Muscle layer of duodenum (tissue), 2 donors: ENCODE data around the gene CD96.

ENCODE experiments used
- H3K27ac ChIP-seq: one replicate; pipeline ENCODE4 v1.7.0; 2013; ENCODE audit warnings: mild to moderate bottlenecking, low read length
- H3K27me3 ChIP-seq: one replicate; pipeline ENCODE4 v1.7.0; 2013; ENCODE audit warnings: low read depth, mild to moderate bottlenecking, control low read depth, low read length
- H3K36me3 ChIP-seq, 2 donors: one replicate each; pipeline ENCODE4 v1.7.0; 2013; ENCODE audit warnings: low read length in 2 of 2, control low read depth in 1 of 2, mild to moderate bottlenecking in 1 of 2; ENCODE audit not compliant: insufficient read depth in 2 of 2, control insufficient read depth in 1 of 2
- H3K4me1 ChIP-seq, 2 donors: one replicate each; pipeline ENCODE4 v1.7.0; 2013; ENCODE audit warnings: low read length in 2 of 2, mild to moderate bottlenecking in 2 of 2, control low read depth in 1 of 2, moderate library complexity in 1 of 2; ENCODE audit not compliant: insufficient read depth in 2 of 2, control insufficient read depth in 1 of 2
- H3K4me3 ChIP-seq, 2 donors: one replicate each; pipeline ENCODE4 v1.7.0; 2013; ENCODE audit warnings: low read length in 2 of 2, low read depth in 1 of 2, mild to moderate bottlenecking in 1 of 2
- H3K9me3 ChIP-seq, 2 donors: one replicate each; pipeline ENCODE4 v1.7.0; 2013; ENCODE audit warnings: low read length in 2 of 2, control low read depth in 1 of 2, mild to moderate bottlenecking in 1 of 2; ENCODE audit not compliant: control insufficient read depth in 1 of 2
- donor health status: healthy.

CD96 gene

GRCh38 chr3:111582120-111582474, 40.1 kb downstream of the CD96 start:
- no peak overlapping the region for H3K27ac ChIP-seq
- H3K27me3 ChIP-seq, result no peaks in the 10 kb centered on the region
- H3K4me1 ChIP-seq, result no peaks in the 10 kb centered on the region
- no peaks in the 10 kb centered on the region for H3K36me3 ChIP-seq
- no peaks in the 10 kb centered on the region for H3K9me3 ChIP-seq
- no peak overlapping the region for H3K4me3 ChIP-seq

GRCh38 chr3:111584744-111585143, 42.7 kb downstream of the CD96 start:
- H3K4me1 ChIP-seq, result no peaks in the 10 kb centered on the region
- H3K27me3 ChIP-seq, result no peaks in the 10 kb centered on the region

GRCh38 chr3:111585217-111585616, 43.2 kb downstream of the CD96 start:
- Histone ChIP-seq H3K27ac (no peak overlapping the region), H3K4me1 (no peaks in the 10 kb centered on the region), H3K9me3 (no peaks in the 10 kb centered on the region), H3K27me3 (no peaks in the 10 kb centered on the region), H3K36me3 (no peaks in the 10 kb centered on the region), H3K4me3 (no peak overlapping the region)

More at GRCh38 chr3:111584744-111585143, 42.7 kb downstream of the CD96 start:
- Histone ChIP-seq H3K36me3 (no peaks in the 10 kb centered on the region), H3K4me3 (no peak overlapping the region), H3K9me3 (no peaks in the 10 kb centered on the region), H3K27ac (no peak overlapping the region)

GRCh38 chr3:111588527-111588926, 46.5 kb downstream of the CD96 start:
- Histone ChIP-seq H3K4me1 (no peaks in the 10 kb centered on the region), H3K27ac (no peak overlapping the region), H3K9me3 (no peaks in the 10 kb centered on the region), H3K27me3 (no peaks in the 10 kb centered on the region), H3K4me3 (no peak overlapping the region), H3K36me3 (no peaks in the 10 kb centered on the region)

GRCh38 chr3:111589303-111590142, 47.5 kb downstream of the CD96 start:
- Histone ChIP-seq H3K27ac (no peak overlapping the region), H3K36me3 (no peaks in the 10 kb centered on the region), H3K27me3 (no peaks in the 10 kb centered on the region), H3K9me3 (no peaks in the 10 kb centered on the region), H3K4me3 (no peak overlapping the region), H3K4me1 (no peaks in the 10 kb centered on the region)

GRCh38 chr3:111590143-111590491, 48.1 kb downstream of the CD96 start:
- Histone ChIP-seq H3K36me3 (no peaks in the 10 kb centered on the region), H3K4me3 (no peak overlapping the region), H3K27me3 (no peaks in the 10 kb centered on the region), H3K27ac (no peak overlapping the region), H3K9me3 (no peaks in the 10 kb centered on the region), H3K4me1 (no peaks in the 10 kb centered on the region)

- H3K27ac ChIP-seq, result no peak overlapping the region
Observed at GRCh38 chr3:111591555-111591954, 49.6 kb downstream of the CD96 start.

GRCh38 chr3:111592143-111592542, 50.1 kb downstream of the CD96 start:
- Histone ChIP-seq H3K4me1 (no peaks in the 10 kb centered on the region), H3K9me3 (no peaks in the 10 kb centered on the region), H3K27ac (no peak overlapping the region), H3K27me3 (no peaks in the 10 kb centered on the region), H3K36me3 (no peaks in the 10 kb centered on the region), H3K4me3 (no peak overlapping the region)

More at GRCh38 chr3:111591555-111591954, 49.6 kb downstream of the CD96 start:
- H3K27me3 ChIP-seq, result no peaks in the 10 kb centered on the region
- no peaks in the 10 kb centered on the region for H3K36me3 ChIP-seq
- H3K4me1 ChIP-seq, result no peaks in the 10 kb centered on the region
- H3K9me3 ChIP-seq, result no peaks in the 10 kb centered on the region
- no peak overlapping the region for H3K4me3 ChIP-seq

GRCh38 chr3:111592936-111593335, 50.9 kb downstream of the CD96 start:
- H3K4me1 ChIP-seq, result no peaks in the 10 kb centered on the region
- no peaks in the 10 kb centered on the region for H3K36me3 ChIP-seq
- H3K4me3 ChIP-seq, result no peak overlapping the region
- no peak overlapping the region for H3K27ac ChIP-seq
- H3K9me3 ChIP-seq, result no peaks in the 10 kb centered on the region
- H3K27me3 ChIP-seq, result no peaks in the 10 kb centered on the region

GRCh38 chr3:111593666-111594065, 51.7 kb downstream of the CD96 start:
- Histone ChIP-seq H3K36me3 (no peaks in the 10 kb centered on the region), H3K4me1 (no peaks in the 10 kb centered on the region)

GRCh38 chr3:111594205-111594604, 52.2 kb downstream of the CD96 start:
- Histone ChIP-seq H3K9me3 (no peaks in the 10 kb centered on the region), H3K27me3 (no peaks in the 10 kb centered on the region), H3K4me3 (no peak overlapping the region)

More at GRCh38 chr3:111593666-111594065, 51.7 kb downstream of the CD96 start:
- Histone ChIP-seq H3K27ac (no peak overlapping the region), H3K9me3 (no peaks in the 10 kb centered on the region), H3K27me3 (no peaks in the 10 kb centered on the region), H3K4me3 (no peak overlapping the region)

GRCh38 chr3:111594781-111595180, 52.8 kb downstream of the CD96 start:
- H3K4me3 ChIP-seq, result no peak overlapping the region
- H3K27me3 ChIP-seq, result no peaks in the 10 kb centered on the region
- H3K36me3 ChIP-seq, result no peaks in the 10 kb centered on the region
- H3K9me3 ChIP-seq, result no peaks in the 10 kb centered on the region
- no peaks in the 10 kb centered on the region for H3K4me1 ChIP-seq
- no peak overlapping the region for H3K27ac ChIP-seq

More at GRCh38 chr3:111594205-111594604, 52.2 kb downstream of the CD96 start:
- Histone ChIP-seq H3K27ac (no peak overlapping the region), H3K4me1 (no peaks in the 10 kb centered on the region), H3K36me3 (no peaks in the 10 kb centered on the region)
